Mesothelial cell of epicardium (in vitro differentiated cells): ENCODE results near the gene PRXL2A. TPM values are rescaled to one million over a fixed set of nuclear protein-coding genes. Genes with fewer than 3 reads are reported as not detected.

ENCODE experiments used
- DNase-seq, 2 experiments: peaks; one replicate each; pipeline ENCODE4 v3.0.0; 2021; ENCODE audit warnings: low spot score in 2 of 2; ENCODE audit not compliant: unreplicated experiment in 2 of 2
- H3K27ac Mint-ChIP-seq: 2 replicates; pipeline ENCODE4 v1.8.0; 2021; ENCODE audit warnings: mixed read lengths
- H3K27me3 Mint-ChIP-seq: 2 replicates; pipeline ENCODE4 v1.8.0; 2021; ENCODE audit warnings: low read depth, mixed read lengths
- H3K36me3 Mint-ChIP-seq: 2 replicates; pipeline ENCODE4 v1.8.0; 2021; ENCODE audit warnings: mixed read lengths
- H3K4me1 Mint-ChIP-seq: 2 replicates; pipeline ENCODE4 v1.8.0; 2021; ENCODE audit warnings: mixed read lengths
- H3K4me3 Mint-ChIP-seq: 2 replicates; pipeline ENCODE4 v1.8.0; 2021; ENCODE audit warnings: mild to moderate bottlenecking, moderate library complexity, mixed read lengths
- H3K9me3 Mint-ChIP-seq: 2 replicates; pipeline ENCODE4 v1.8.0; 2021; ENCODE audit warnings: mixed read lengths
- total RNA-seq: library from RNA; stranded (reverse); gene quantifications from 3 replicates; pipeline ENCODE4 v1.2.1, GENCODE V29; 2021
- TF ChIP-seq, protein P1 (sequence below): fragments of 200-600 bp; sonication (generic); IDR thresholded peaks from one replicate; pipeline ENCODE4 v1.5.0; 2021; ENCODE audit warnings: antibody characterized with exemption; ENCODE audit not compliant: unreplicated experiment

PRXL2A gene
- total RNA-seq, 1 donor from 2014 or later: 93.9 TPM

DNA sequence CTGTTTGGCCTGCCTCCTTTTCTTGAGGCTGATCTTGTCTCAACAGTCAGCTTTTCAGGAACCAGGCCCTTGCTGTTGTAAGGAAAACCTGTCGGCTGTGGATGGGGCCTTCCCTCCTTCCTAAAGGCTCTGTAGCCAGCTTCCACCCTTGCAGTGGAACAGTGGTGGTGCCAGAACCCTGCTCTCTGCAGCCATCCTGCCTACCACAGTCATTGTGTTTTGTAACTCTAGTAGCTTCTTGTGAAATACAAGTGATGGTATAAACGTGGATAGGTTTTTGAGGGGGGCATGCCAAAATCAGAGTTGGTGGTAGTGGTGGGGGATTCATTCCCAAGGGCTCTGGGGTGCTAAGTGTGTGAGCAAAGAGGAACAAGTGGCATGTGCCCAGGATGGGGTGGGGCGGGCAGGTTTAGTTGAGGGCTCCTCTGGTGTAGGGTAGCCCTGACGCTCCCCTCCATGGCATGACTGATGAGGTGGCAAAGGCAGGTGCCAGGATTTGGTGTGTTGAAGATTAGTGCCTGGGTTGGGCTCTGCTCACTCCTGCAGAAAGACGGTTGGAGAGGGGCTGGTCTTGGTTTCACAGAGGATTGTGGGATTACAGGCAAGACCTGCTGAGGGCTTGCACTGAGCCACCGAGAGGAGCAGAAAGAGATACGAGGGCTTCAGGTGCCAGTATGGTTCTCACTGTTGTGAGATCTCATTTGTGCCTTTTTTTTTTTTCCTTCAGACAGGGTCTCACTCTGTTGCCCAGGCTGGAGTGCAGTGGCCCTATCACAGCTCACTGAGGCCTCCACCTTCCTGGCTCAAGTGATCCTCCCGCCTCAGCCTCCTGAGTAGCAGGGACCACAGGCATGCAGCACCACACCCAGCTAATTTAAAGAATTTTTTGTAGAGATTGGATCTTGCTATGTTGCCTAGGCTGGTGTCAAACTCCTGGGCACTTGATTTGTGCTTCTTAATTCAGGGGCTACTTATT lies 53.1 kb downstream of the PRXL2A start:
- Mint-ChIP-seq H3K9me3 (no peaks in the 10 kb centered on the region), H3K27me3 (no peaks in the 10 kb centered on the region), H3K36me3 (no peaks in the 10 kb centered on the region), H3K4me3 (peak overlapping the region; percentile 9), H3K4me1 (peaks cover 89% of the 10 kb centered on the region), H3K27ac (peak overlapping the region; percentile 93)
- TF ChIP-seq, protein P1, sequence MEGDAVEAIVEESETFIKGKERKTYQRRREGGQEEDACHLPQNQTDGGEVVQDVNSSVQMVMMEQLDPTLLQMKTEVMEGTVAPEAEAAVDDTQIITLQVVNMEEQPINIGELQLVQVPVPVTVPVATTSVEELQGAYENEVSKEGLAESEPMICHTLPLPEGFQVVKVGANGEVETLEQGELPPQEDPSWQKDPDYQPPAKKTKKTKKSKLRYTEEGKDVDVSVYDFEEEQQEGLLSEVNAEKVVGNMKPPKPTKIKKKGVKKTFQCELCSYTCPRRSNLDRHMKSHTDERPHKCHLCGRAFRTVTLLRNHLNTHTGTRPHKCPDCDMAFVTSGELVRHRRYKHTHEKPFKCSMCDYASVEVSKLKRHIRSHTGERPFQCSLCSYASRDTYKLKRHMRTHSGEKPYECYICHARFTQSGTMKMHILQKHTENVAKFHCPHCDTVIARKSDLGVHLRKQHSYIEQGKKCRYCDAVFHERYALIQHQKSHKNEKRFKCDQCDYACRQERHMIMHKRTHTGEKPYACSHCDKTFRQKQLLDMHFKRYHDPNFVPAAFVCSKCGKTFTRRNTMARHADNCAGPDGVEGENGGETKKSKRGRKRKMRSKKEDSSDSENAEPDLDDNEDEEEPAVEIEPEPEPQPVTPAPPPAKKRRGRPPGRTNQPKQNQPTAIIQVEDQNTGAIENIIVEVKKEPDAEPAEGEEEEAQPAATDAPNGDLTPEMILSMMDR: no peak
- no peak for DNase-seq

DNA sequence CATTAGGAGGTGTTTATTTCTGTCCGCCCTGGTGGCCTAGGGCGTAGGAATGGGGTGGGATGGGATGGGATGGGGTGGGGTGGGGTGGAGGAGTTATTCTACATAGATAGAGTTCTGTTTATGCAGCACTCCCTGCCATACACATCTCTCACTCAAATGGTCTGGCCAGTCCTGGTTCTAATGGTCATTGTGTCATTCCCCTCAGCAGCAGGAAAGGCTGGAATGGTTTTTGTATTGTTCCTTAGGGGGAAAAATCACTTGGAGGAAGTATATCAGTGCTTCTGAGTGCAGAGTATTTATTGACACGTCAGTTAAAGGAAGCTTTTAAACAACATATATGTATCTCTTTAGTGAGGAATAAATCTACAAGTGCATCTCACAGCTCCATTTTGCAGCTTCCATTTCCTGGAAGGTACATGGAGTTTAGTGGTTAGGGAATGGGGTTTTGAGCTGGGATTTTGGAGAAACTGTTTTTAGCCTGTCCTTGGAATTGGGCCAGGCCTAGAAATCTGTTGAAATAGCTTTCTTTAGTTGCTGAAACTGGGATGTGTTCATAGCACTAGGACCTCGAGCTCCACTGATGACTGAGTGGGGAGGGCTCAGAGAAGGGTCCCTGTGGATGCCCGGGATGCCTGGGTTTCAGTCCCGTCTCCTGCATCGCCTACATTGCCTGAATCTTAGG lies 54.1 kb downstream of the PRXL2A start:
- H3K27ac Mint-ChIP-seq: peak overlapping the region; percentile 83
- H3K36me3 Mint-ChIP-seq: no peaks in the 10 kb centered on the region
- no peaks in the 10 kb centered on the region for H3K9me3 Mint-ChIP-seq
- H3K27me3 Mint-ChIP-seq: no peaks in the 10 kb centered on the region
- peaks cover 96% of the 10 kb centered on the region for H3K4me1 Mint-ChIP-seq
- H3K4me3 Mint-ChIP-seq: no peak overlapping the region
- TF ChIP-seq, protein P1: no peak
- DNase-seq: no peak

DNA sequence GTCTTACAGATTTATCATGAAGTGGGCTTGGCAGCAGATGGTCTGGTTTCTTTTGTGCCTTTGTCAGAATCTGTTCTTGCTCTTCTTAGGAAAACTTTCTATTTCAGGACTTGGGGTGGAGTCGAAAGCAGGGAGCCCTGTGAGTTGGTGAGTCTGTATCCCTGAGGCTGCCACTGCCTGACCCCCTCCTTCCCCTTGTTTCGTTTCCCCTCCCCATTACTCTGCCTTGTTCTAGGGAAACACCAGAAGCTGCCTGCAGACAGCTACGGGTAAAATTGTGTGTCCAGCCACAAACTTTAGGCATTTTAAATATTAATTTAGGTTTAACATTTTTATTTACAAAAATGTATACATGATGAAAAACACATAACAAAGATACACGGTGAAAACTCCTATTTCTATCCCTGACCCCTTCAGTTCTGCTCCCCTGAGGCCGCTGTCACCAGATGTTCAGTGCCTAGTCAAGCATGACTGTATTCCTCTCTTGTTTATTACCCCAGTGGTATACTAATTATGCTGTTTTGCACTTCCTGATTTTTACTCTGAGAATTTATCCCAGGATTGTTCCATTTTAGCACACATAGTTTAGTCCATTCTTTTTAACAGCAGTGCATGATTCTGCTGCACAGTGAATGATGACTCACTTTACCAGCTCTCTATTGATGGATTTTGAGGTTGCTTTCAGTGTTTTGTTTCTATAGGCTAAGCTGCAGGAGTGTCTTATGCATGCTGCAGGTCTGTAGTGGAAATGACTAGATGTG lies 54.8 kb downstream of the PRXL2A start:
- peak overlapping the region; percentile 89 for H3K27ac Mint-ChIP-seq
- peaks cover 96% of the 10 kb centered on the region for H3K4me1 Mint-ChIP-seq
- H3K9me3 Mint-ChIP-seq: no peaks in the 10 kb centered on the region
- TF ChIP-seq, protein P1: no peak
- no peak overlapping the region for H3K4me3 Mint-ChIP-seq
- H3K36me3 Mint-ChIP-seq: no peaks in the 10 kb centered on the region
- H3K27me3 Mint-ChIP-seq: no peaks in the 10 kb centered on the region
- no peak for DNase-seq

DNA sequence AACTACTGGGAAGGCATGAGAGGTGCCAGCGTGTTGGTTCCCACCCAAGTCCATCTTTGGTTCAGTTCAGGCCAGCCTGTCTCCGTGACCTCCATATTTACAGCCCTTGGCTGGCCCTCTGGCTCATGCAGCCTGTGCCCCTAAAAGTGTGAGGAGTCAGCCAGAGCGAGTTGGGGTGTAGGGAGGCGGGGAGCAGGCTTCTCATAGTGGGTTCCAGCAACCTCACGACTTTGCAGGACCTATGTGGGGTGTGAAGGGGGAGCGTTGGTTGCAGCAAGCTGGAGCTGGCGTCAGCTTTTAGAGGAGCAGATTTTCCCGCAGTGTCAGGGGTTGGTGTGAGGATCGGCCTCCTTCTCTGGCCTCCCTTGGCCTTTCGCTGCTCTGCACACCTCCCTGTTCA lies 55.5 kb downstream of the PRXL2A start:
- TF ChIP-seq, protein P1: no peak
- H3K9me3 Mint-ChIP-seq: no peaks in the 10 kb centered on the region

More for the DNA sequence above, 55.5 kb downstream of the PRXL2A start:
- Mint-ChIP-seq H3K27me3 (no peaks in the 10 kb centered on the region), H3K4me3 (no peak overlapping the region), H3K36me3 (no peaks in the 10 kb centered on the region), H3K27ac (peak overlapping the region; percentile 89), H3K4me1 (peaks cover 95% of the 10 kb centered on the region)
- no peak for DNase-seq
